K562 (cell line): Measurements from ENCODE around the gene SLC12A6. TPM values are rescaled to one million over a fixed set of nuclear protein-coding genes. Genes with fewer than 3 reads are reported as not detected.

ENCODE experiments used
- ARID2 ChIP-seq: fragments of 450-650 bp; IDR thresholded peaks from 2 replicates; pipeline ENCODE4 v1.6.1; 2017; ENCODE audit warnings: antibody characterized with exemption, mild to moderate bottlenecking
- ASH1L ChIP-seq: fragments of 450-650 bp; IDR thresholded peaks from 2 replicates; pipeline ENCODE4 v1.6.1; 2018; ENCODE audit warnings: borderline replicate concordance, mild to moderate bottlenecking, low read depth; ENCODE audit not compliant: partially characterized antibody
- ATF4 ChIP-seq: fragments of 450-650 bp; formaldehyde crosslinking; IDR thresholded peaks from 2 replicates; pipeline ENCODE4 v1.4.0; 2022; ENCODE audit warnings: mild to moderate bottlenecking, moderate library complexity
- CCAR2 ChIP-seq: fragments of 200-400 bp; formaldehyde crosslinking; IDR thresholded peaks from 2 replicates; pipeline ENCODE4 v1.6.1; 2017; ENCODE audit warnings: mild to moderate bottlenecking, low read depth, low read length
- ESRRB ChIP-seq: fragments of 250-450 bp; sonication (Bioruptor Pico); IDR thresholded peaks from 2 replicates; pipeline ENCODE4 v1.5.0; 2020; ENCODE audit warnings: mild to moderate bottlenecking, moderate library complexity, borderline replicate concordance
- HSF4 ChIP-seq: fragments of 250-450 bp; sonication (Bioruptor Pico); IDR thresholded peaks from 2 replicates; pipeline ENCODE4 v2.1.2; 2022; ENCODE audit warnings: mild to moderate bottlenecking, moderate library complexity, borderline replicate concordance
- MAFG ChIP-seq: fragments of 450-650 bp; conservative IDR thresholded peaks from 2 replicates; pipeline ENCODE4 v1.6.1; 2016; ENCODE audit warnings: missing genetic modification characterization, missing compliant biosample characterization
- MBD2 ChIP-seq: sonication (generic); IDR thresholded peaks from 2 replicates; pipeline ENCODE4 v1.6.1; 2016; ENCODE audit warnings: low read depth, borderline replicate concordance
- NCOR1 ChIP-seq: fragments of 450-650 bp; IDR thresholded peaks from 2 replicates; pipeline ENCODE4 v1.6.1; 2016; ENCODE audit warnings: mild to moderate bottlenecking, moderate library complexity
- NR4A1 ChIP-seq, 2 experiments: fragments of 250-450 bp in 1 of 2; fragments of 450-650 bp in 1 of 2; sonication (Bioruptor Pico) in 1 of 2; IDR thresholded peaks; 2 replicates each; pipeline versions ENCODE4 v1.4.0 to v1.6.1; 2016 to 2020; ENCODE audit warnings: mild to moderate bottlenecking in 2 of 2, missing compliant biosample characterization in 1 of 2, missing genetic modification characterization in 1 of 2, moderate library complexity in 1 of 2
- STAT5B ChIP-seq: fragments of 250-450 bp; sonication (Bioruptor Pico); IDR thresholded peaks from 2 replicates; pipeline ENCODE4 v1.8.0; 2021; ENCODE audit warnings: mild to moderate bottlenecking, inconsistent platforms
- VEZF1 ChIP-seq: fragments of 200-800 bp; sonication (Bioruptor generic); IDR thresholded peaks from 2 replicates; pipeline ENCODE4 v1.6.1; 2017; ENCODE audit warnings: missing genetic modification characterization, missing compliant biosample characterization
- ZFX ChIP-seq: sonication (generic); formaldehyde crosslinking; IDR thresholded peaks from 2 replicates; pipeline ENCODE4 v1.8.0; 2022; ENCODE audit warnings: mild to moderate bottlenecking, missing genetic modification reagents, moderate library complexity
- ZNF23 ChIP-seq: fragments of 250-450 bp; sonication (Bioruptor Pico); IDR thresholded peaks from 2 replicates; pipeline ENCODE4 v1.4.0; 2020; ENCODE audit warnings: mild to moderate bottlenecking
- ZNF282 ChIP-seq: sonication (generic); formaldehyde crosslinking; IDR thresholded peaks from 2 replicates; pipeline ENCODE4 v1.8.1; 2023; ENCODE audit warnings: missing genetic modification reagents
- ZNF518B ChIP-seq: fragments of 250-450 bp; sonication (Bioruptor Pico); IDR thresholded peaks from 2 replicates; pipeline ENCODE4 v1.5.0; 2021; ENCODE audit warnings: mild to moderate bottlenecking, moderate library complexity
- polyA plus RNA-seq, 8 experiments: library from polyadenylated mRNA; depleted of rRNA in 4 of 8; stranded (reverse) in 5 of 8; unstranded in 3 of 8; fragments of >200 nt; fragmentation: Nextera tagmentation in 2 of 8; fragmentation: Illumina TruSeq in 1 of 8; extraction: Ambion mirVana in 2 of 8; extraction: Trizol in 1 of 8; gene quantifications; 2 replicates each; pipeline versions ENCODE4 v1.2.1 to v1.2.3, GENCODE V29; 2011 to 2014; ENCODE audit warnings: inconsistent platforms in 1 of 8, missing spikeins in 1 of 8
- total RNA-seq, 7 experiments: library from RNA; depleted of rRNA in 6 of 7; stranded (reverse); fragments of >200 nt in 6 of 7; fragmentation: Illumina TruSeq in 2 of 7; extraction: Trizol in 2 of 7; gene quantifications; 2 replicates each; pipeline versions ENCODE4 v1.2.1 to v1.2.3, GENCODE V29; 2011 to 2021; ENCODE audit warnings: low replicate concordance in 1 of 7

The SLC12A6 gene
- total and polyA plus RNA-seq, 9 of the 15 experiments (the other 6 are each of a cell fraction or from before 2014, with no cell fraction given) = 1.4 to 16.4 (median 6.7) TPM

- TF ChIP-seq ZNF518B (CRISPR knock-in tag) (no peak), VEZF1 (CRISPR knock-in tag) (peak; percentile 49; the same call in 1 of the 2 replicates), ATF4 (CRISPR knock-in tag) (no peak), ZNF23 (CRISPR knock-in tag) (no peak), ZNF282 (CRISPR knock-in tag) (no peak), NR4A1 (CRISPR knock-in tag; IDR thresholded peaks at IDR 0.05) (no peak), NR4A1 (tag; IDR thresholded peaks at IDR 0.05) (no peak), HSF4 (CRISPR knock-in tag) (no peak), STAT5B (CRISPR knock-in tag) (no peak), NCOR1 (no peak), MBD2 (no peak), CCAR2 (no peak), ASH1L (no peak), ARID2 (no peak), ZFX (CRISPR knock-in tag) (no peak), MAFG (tag) (no peak), ESRRB (CRISPR knock-in tag) (no peak)
These were observed 19.1 kb downstream of the SLC12A6 start (continued) for GRCh38 chr15:34318277-34319079.
